ENCODE data around the gene LRRC8D. TPM values are rescaled to one million over a fixed set of nuclear protein-coding genes. Genes with fewer than 3 reads are reported as not detected.

The LRRC8D gene
- total RNA-seq, 1 donor from 2014 or later, result 33.9 TPM

- no peaks in the 10 kb centered on the region for H3K4me1 Mint-ChIP-seq (ENCODE audit: unreplicated experiment)
- DNase-seq (ENCODE audit: low spot score), result no peak
- H3K27ac Mint-ChIP-seq (ENCODE audit: unreplicated experiment), result no peak overlapping the region
- H3K9me3 Mint-ChIP-seq (ENCODE audit: unreplicated experiment), result no peaks in the 10 kb centered on the region
- no peak overlapping the region for H3K4me3 Mint-ChIP-seq (ENCODE audit: unreplicated experiment)
- no peaks in the 10 kb centered on the region for H3K27me3 Mint-ChIP-seq (ENCODE audit: unreplicated experiment)
- peaks cover 4% of the 10 kb centered on the region for H3K36me3 Mint-ChIP-seq (ENCODE audit: low read depth, unreplicated experiment)
- TF ChIP-seq CTCF (IDR thresholded peaks at IDR 0.05; ENCODE audit: unreplicated experiment), result no peak
These were observed 134.7 kb downstream of the LRRC8D start for GRCh38 chr1:89955311-89956205.

GRCh38 chr1:89957107-89957506 is 136.3 kb downstream of the LRRC8D start:
- Mint-ChIP-seq H3K4me1 (ENCODE audit: unreplicated experiment) (no peaks in the 10 kb centered on the region), H3K27me3 (ENCODE audit: unreplicated experiment) (no peaks in the 10 kb centered on the region), H3K36me3 (ENCODE audit: low read depth, unreplicated experiment) (peaks cover 4% of the 10 kb centered on the region), H3K27ac (ENCODE audit: unreplicated experiment) (no peak overlapping the region), H3K4me3 (ENCODE audit: unreplicated experiment) (no peak overlapping the region), H3K9me3 (ENCODE audit: unreplicated experiment) (no peaks in the 10 kb centered on the region)
- DNase-seq (ENCODE audit: low spot score), result no peak
- TF ChIP-seq CTCF (IDR thresholded peaks at IDR 0.05; ENCODE audit: unreplicated experiment), result no peak

GRCh38 chr1:89958851-89959654 is 138.2 kb downstream of the LRRC8D start:
- H3K27me3 Mint-ChIP-seq (ENCODE audit: unreplicated experiment), result no peaks in the 10 kb centered on the region
- no peaks in the 10 kb centered on the region for H3K9me3 Mint-ChIP-seq (ENCODE audit: unreplicated experiment)
- no peak overlapping the region for H3K4me3 Mint-ChIP-seq (ENCODE audit: unreplicated experiment)
- peaks cover 4% of the 10 kb centered on the region for H3K36me3 Mint-ChIP-seq (ENCODE audit: low read depth, unreplicated experiment)
- no peak for TF ChIP-seq CTCF (IDR thresholded peaks at IDR 0.05; ENCODE audit: unreplicated experiment)
- DNase-seq (ENCODE audit: low spot score), result no peak
- H3K4me1 Mint-ChIP-seq (ENCODE audit: unreplicated experiment), result no peaks in the 10 kb centered on the region
- no peak overlapping the region for H3K27ac Mint-ChIP-seq (ENCODE audit: unreplicated experiment)

- DNase-seq (ENCODE audit: low spot score), result no peak
- no peak for TF ChIP-seq CTCF (IDR thresholded peaks at IDR 0.05; ENCODE audit: unreplicated experiment)
- Mint-ChIP-seq H3K4me3 (ENCODE audit: unreplicated experiment) (no peak overlapping the region), H3K27me3 (ENCODE audit: unreplicated experiment) (no peaks in the 10 kb centered on the region), H3K4me1 (ENCODE audit: unreplicated experiment) (no peaks in the 10 kb centered on the region), H3K27ac (ENCODE audit: unreplicated experiment) (no peak overlapping the region), H3K9me3 (ENCODE audit: unreplicated experiment) (no peaks in the 10 kb centered on the region), H3K36me3 (ENCODE audit: low read depth, unreplicated experiment) (peaks cover 4% of the 10 kb centered on the region)
These were observed 138.9 kb downstream of the LRRC8D start for GRCh38 chr1:89959719-89960118.

Data from endothelial cell (in vitro differentiated cells).